Measurements from ENCODE around the gene RAB7A.

The RAB7A gene

DNA sequence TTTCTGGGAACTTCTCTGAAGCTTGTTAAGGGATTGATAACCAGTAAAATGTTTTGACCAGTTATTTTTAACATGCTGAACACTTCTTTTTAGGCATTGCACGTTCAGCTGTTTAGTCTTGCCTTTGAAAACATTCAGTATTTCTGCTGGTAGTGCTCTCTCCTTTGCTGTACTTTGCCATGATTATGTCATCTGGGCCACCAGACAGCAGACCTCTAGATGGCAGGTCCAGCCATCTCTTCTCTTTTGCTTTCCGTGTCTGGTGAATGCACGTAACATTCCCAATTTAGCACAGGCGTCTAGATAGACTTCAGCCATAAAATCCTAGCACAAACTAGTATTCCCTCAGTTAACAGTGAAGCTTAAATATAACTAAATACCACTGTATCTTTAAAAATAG, 57.8 kb downstream of the RAB7A start:
- no peaks in the 10 kb centered on the region; the same call in 1 of the 2 replicates for H3K36me3 ChIP-seq
- no peaks in the 10 kb centered on the region for H3K27me3 ChIP-seq (ENCODE audit: insufficient read depth, low read depth, severe bottlenecking)
- no peak for DNase-seq
- H3K9me3 ChIP-seq (ENCODE audit: severe bottlenecking) = no peaks in the 10 kb centered on the region
- TF ChIP-seq, protein P1, sequence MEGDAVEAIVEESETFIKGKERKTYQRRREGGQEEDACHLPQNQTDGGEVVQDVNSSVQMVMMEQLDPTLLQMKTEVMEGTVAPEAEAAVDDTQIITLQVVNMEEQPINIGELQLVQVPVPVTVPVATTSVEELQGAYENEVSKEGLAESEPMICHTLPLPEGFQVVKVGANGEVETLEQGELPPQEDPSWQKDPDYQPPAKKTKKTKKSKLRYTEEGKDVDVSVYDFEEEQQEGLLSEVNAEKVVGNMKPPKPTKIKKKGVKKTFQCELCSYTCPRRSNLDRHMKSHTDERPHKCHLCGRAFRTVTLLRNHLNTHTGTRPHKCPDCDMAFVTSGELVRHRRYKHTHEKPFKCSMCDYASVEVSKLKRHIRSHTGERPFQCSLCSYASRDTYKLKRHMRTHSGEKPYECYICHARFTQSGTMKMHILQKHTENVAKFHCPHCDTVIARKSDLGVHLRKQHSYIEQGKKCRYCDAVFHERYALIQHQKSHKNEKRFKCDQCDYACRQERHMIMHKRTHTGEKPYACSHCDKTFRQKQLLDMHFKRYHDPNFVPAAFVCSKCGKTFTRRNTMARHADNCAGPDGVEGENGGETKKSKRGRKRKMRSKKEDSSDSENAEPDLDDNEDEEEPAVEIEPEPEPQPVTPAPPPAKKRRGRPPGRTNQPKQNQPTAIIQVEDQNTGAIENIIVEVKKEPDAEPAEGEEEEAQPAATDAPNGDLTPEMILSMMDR (IDR thresholded peaks at IDR 0.05; ENCODE audit: low read depth, low read length) = no peak
- H3K4me3 ChIP-seq (ENCODE audit: low read depth, low read length) = no peak overlapping the region
- H3K27ac ChIP-seq = no peak overlapping the region

DNA sequence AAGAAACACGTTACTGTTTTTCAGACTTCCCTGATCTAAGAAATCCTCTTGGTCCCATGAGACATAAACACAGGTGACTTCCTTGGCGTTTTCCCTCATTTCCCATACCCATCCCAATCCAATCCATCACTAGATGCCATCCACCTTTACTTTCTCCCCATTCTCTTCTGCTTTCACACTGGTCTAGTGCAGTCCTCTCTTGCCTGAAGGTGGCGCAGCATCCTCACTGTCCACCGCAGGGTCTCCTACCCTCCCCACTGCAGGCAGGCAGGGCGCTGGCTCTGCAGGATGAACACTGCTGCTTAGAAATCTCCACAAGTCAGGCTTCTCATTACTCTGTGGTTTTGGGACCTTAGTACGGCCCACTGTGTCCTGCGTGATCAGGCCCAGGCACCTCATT, 58.2 kb downstream of the RAB7A start:
- no peak overlapping the region for H3K27ac ChIP-seq
- TF ChIP-seq, protein P1 (IDR thresholded peaks at IDR 0.05; ENCODE audit: low read depth, low read length) = peak; percentile 89
- no peaks in the 10 kb centered on the region for H3K27me3 ChIP-seq (ENCODE audit: insufficient read depth, low read depth, severe bottlenecking)
- no peaks in the 10 kb centered on the region for H3K9me3 ChIP-seq (ENCODE audit: severe bottlenecking)
- no peak overlapping the region for H3K4me3 ChIP-seq (ENCODE audit: low read depth, low read length)
- peak; percentile 81 for DNase-seq
- H3K36me3 ChIP-seq = no peaks in the 10 kb centered on the region; the same call in 1 of the 2 replicates

DNA sequence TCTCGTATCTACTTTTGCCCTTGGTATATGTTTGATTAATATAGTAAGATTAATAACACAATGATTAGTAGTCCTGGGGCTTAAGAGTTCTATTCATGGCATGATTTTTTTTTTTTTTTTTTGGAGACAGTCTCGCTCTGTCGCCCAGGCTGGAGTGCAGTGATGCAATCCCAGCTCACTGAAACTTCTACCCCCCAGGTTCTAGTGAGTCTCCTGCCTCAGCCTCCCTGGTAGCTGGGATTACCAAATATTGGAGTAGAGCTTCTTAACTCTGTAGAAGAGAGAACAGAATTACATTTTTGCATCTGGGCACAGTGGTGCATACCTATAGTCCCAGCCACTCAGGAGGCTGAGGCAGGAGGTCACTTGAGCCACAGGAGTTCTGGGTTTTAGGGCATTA, 58.9 kb downstream of the RAB7A start:
- DNase-seq = no peak
- Histone ChIP-seq H3K9me3 (ENCODE audit: severe bottlenecking) (no peaks in the 10 kb centered on the region), H3K27ac (no peak overlapping the region), H3K36me3 (no peaks in the 10 kb centered on the region; the same call in 1 of the 2 replicates), H3K27me3 (ENCODE audit: insufficient read depth, low read depth, severe bottlenecking) (no peaks in the 10 kb centered on the region), H3K4me3 (ENCODE audit: low read depth, low read length) (no peak overlapping the region)
- TF ChIP-seq, protein P1 (IDR thresholded peaks at IDR 0.05; ENCODE audit: low read depth, low read length) = no peak

DNA sequence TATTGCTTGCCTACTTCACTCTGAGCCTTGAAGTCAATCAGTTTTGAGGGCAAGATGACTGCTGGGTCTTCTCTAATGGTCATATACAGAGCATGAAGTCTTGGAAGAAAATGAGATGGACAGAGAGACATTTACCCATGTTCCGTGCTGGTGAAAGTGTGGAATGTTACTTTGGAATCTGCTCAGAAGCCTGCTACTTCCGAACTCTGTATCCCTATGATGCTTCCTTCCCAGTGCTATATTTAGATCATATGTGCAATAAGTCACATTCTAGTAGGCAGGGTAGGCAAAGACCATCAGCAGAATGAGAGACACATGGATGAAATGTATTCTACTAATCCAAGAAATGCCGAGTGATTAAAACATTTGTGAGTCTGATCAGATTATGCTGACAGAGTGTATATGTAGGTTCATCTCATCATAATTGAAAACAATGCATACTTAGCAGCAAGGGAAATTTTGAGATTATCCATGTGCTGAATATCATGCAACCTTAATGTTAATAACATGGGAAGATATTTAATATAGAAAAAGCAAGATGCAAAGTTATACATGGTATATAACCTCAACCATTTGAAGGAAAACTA, 60.5 kb downstream of the RAB7A start:
- H3K36me3 ChIP-seq = no peaks in the 10 kb centered on the region; the same call in 1 of the 2 replicates
- DNase-seq = no peak
- H3K27me3 ChIP-seq (ENCODE audit: insufficient read depth, low read depth, severe bottlenecking) = no peaks in the 10 kb centered on the region
- TF ChIP-seq, protein P1 (IDR thresholded peaks at IDR 0.05; ENCODE audit: low read depth, low read length) = no peak
- H3K4me3 ChIP-seq (ENCODE audit: low read depth, low read length) = no peak overlapping the region
- H3K9me3 ChIP-seq (ENCODE audit: severe bottlenecking) = no peaks in the 10 kb centered on the region
- no peak overlapping the region for H3K27ac ChIP-seq

DNA sequence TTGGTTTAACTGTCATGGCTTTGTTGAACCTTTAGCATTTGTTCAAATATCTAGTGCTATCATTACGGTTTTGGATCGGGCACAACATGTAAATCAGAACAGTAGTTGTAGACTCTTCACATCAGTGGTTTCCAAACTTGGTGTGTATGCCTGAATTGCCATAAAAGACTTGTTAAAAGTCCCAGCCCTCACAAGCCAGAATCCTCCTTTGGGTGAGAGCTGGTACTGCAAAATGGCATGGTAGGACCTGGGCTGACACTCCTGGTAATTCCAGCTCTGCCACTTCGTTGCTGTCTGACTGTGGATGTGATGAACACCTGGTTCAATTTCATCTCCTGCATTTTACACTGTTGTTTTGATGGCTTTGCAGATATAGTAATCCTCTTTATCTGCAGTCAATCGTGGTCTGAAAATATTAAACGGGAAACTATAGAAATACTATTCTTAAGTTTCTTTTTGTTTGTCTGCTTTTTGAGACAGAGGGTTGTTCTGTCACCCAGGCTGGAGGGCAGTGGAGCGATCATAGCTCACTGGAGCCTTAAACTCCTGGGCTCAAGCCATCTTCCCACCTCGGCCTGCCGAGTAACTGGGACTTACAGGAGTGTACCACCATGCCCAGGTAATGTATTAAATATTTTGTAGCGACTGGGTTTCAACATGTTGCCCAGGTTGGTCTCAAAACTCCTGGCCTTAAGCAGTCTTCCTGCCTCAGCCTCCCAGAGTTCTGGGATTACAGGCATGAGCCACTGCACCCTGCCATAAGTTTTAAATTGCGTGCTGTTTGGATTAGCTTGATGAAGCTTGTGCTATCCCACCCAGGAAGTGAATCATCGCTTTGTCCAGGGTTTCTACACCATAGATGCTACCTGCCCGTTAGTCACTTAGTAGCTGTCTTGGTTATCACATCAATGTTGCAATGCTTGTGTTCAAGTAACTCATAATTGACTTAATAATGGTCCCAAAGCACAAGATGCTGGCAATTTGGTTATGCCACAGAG, 61.6 kb downstream of the RAB7A start:
- TF ChIP-seq, protein P1 (IDR thresholded peaks at IDR 0.05; ENCODE audit: low read depth, low read length) = peak; percentile 47

More for the DNA sequence above, 61.6 kb downstream of the RAB7A start:
- H3K4me3 ChIP-seq (ENCODE audit: low read depth, low read length) = no peak overlapping the region
- no peak overlapping the region for H3K27ac ChIP-seq
- no peaks in the 10 kb centered on the region for H3K27me3 ChIP-seq (ENCODE audit: insufficient read depth, low read depth, severe bottlenecking)
- no peaks in the 10 kb centered on the region for H3K9me3 ChIP-seq (ENCODE audit: severe bottlenecking)
- H3K36me3 ChIP-seq = no peaks in the 10 kb centered on the region; the same call in 1 of the 2 replicates
- peak; percentile 28 for DNase-seq

Measured in WERI-Rb-1 (cell line).